GM23338 (cell line): ENCODE data around the gene ZBTB7C. TPM values are rescaled to one million over a fixed set of nuclear protein-coding genes. Genes with fewer than 3 reads are reported as not detected.

Experiments used
- ATAC-seq: fragments of 200-7000 bp; cut with Tn5 transposase; 3 replicates; pipeline ENCODE4 v1.9.1; 2020
- DNase-seq: peaks from one replicate; pipeline ENCODE4 v3.0.0-alpha.2; 2015; ENCODE audit warnings: low spot score
- H2AFZ ChIP-seq: fragments of 200-600 bp; sonication (generic); 2 replicates; pipeline ENCODE4 v1.8.0; 2016; ENCODE audit warnings: antibody characterized with exemption, mild to moderate bottlenecking, moderate library complexity
- H3F3A ChIP-seq: fragments of 200-600 bp; sonication (generic); replicated peaks from 2 replicates; pipeline ENCODE4 v1.8.0; 2017; ENCODE audit warnings: antibody characterized with exemption, mixed run types, low read depth
- H3K27ac ChIP-seq: fragments of 200-600 bp; sonication (generic); 2 replicates; pipeline ENCODE4 v1.6.1; 2016; ENCODE audit warnings: low read depth
- H3K27me3 ChIP-seq: fragments of 200-600 bp; sonication (generic); 2 replicates; pipeline ENCODE4 v1.8.0; 2016; ENCODE audit warnings: mild to moderate bottlenecking, mixed run types, moderate library complexity; ENCODE audit not compliant: insufficient read depth
- H3K36me3 ChIP-seq: fragments of 200-600 bp; sonication (generic); 2 replicates; pipeline ENCODE4 v1.8.0; 2016; ENCODE audit warnings: mild to moderate bottlenecking; ENCODE audit not compliant: insufficient read depth
- H3K4me1 ChIP-seq: fragments of 200-600 bp; sonication (generic); 2 replicates; pipeline ENCODE4 v1.8.0; 2016; ENCODE audit warnings: mild to moderate bottlenecking, moderate library complexity; ENCODE audit not compliant: insufficient read depth
- H3K4me2 ChIP-seq: fragments of 200-600 bp; sonication (generic); 2 replicates; pipeline ENCODE4 v1.7.1; 2017; ENCODE audit warnings: mixed run types
- H3K4me3 ChIP-seq: fragments of 200-600 bp; sonication (generic); 2 replicates; pipeline ENCODE4 v1.6.1; 2016; ENCODE audit warnings: mixed run types
- H3K79me2 ChIP-seq: fragments of 200-600 bp; sonication (generic); replicated peaks from 2 replicates; pipeline ENCODE4 v1.8.0; 2017; ENCODE audit warnings: mild to moderate bottlenecking; ENCODE audit not compliant: insufficient read depth
- H3K9me2 ChIP-seq: fragments of 200-600 bp; sonication (generic); 2 replicates; pipeline ENCODE4 v1.8.0; 2017; ENCODE audit not compliant: insufficient read depth
- H4K20me1 ChIP-seq: fragments of 200-600 bp; sonication (generic); replicated peaks from 2 replicates; pipeline ENCODE4 v1.8.0; 2017; ENCODE audit warnings: mild to moderate bottlenecking; ENCODE audit not compliant: insufficient read depth
- H3K27ac Mint-ChIP-seq: 2 replicates; pipeline ENCODE4 v1.8.0; 2020; ENCODE audit warnings: inconsistent platforms, mild to moderate bottlenecking, moderate library complexity, mixed read lengths
- H3K27me3 Mint-ChIP-seq: 3 replicates; pipeline ENCODE4 v1.8.0; 2022; ENCODE audit warnings: low read depth, mild to moderate bottlenecking, moderate library complexity, mixed read lengths, inconsistent platforms; ENCODE audit not compliant: insufficient read depth, poor library complexity
- H3K36me3 Mint-ChIP-seq: 3 replicates; pipeline ENCODE4 v1.8.0; 2021; ENCODE audit warnings: low read depth, mild to moderate bottlenecking, inconsistent platforms, moderate library complexity, mixed read lengths
- H3K4me1 Mint-ChIP-seq: 3 replicates; pipeline ENCODE4 v1.8.0; 2020; ENCODE audit warnings: mild to moderate bottlenecking, inconsistent platforms, mixed read lengths
- H3K4me3 Mint-ChIP-seq: 3 replicates; pipeline ENCODE4 v1.8.0; 2021; ENCODE audit warnings: moderate library complexity, mild to moderate bottlenecking, inconsistent platforms, mixed read lengths
- H3K9me3 Mint-ChIP-seq: 3 replicates; pipeline ENCODE4 v1.8.0; 2020; ENCODE audit warnings: moderate library complexity, mild to moderate bottlenecking, inconsistent platforms, mixed read lengths
- CREB1 ChIP-seq: fragments of 250-450 bp; sonication (Bioruptor Pico); IDR thresholded peaks from 2 replicates; pipeline ENCODE4 v1.5.0; 2020; ENCODE audit warnings: low read depth, mild to moderate bottlenecking, moderate library complexity
- CTCF ChIP-seq, 2 experiments: fragments of 200-600 bp in 1 of 2; sonication (generic) in 1 of 2; conservative IDR thresholded peaks; 2 replicates each; pipeline versions ENCODE4 v1.5.1 to v1.6.1; 2016 to 2017; ENCODE audit warnings: antibody characterized with exemption in 2 of 2, low read depth in 2 of 2, mild to moderate bottlenecking in 2 of 2, moderate library complexity in 1 of 2
- EZH2 ChIP-seq: fragments of 200-600 bp; sonication (generic); IDR thresholded peaks from one replicate; pipeline ENCODE4 v1.8.0; 2017; ENCODE audit warnings: antibody characterized with exemption, mild to moderate bottlenecking, low read depth; ENCODE audit not compliant: unreplicated experiment
- EZH2phosphoT487 ChIP-seq: fragments of 200-600 bp; sonication (generic); IDR thresholded peaks from one replicate; pipeline ENCODE4 v1.8.1; 2018; ENCODE audit warnings: antibody characterized with exemption; ENCODE audit not compliant: unreplicated experiment
- JUNB ChIP-seq: IDR thresholded peaks from one replicate; pipeline ENCODE4 v1.6.1; 2016; ENCODE audit warnings: antibody characterized with exemption; ENCODE audit not compliant: unreplicated experiment
- NANOG ChIP-seq: IDR thresholded peaks from 2 replicates; pipeline ENCODE4 v1.6.1; 2016; ENCODE audit warnings: antibody characterized with exemption, borderline replicate concordance
- POLR2AphosphoS5 ChIP-seq: IDR thresholded peaks from 2 replicates; pipeline ENCODE4 v1.6.1; 2016; ENCODE audit warnings: antibody characterized with exemption, low read depth
- STAT1 ChIP-seq: IDR thresholded peaks from one replicate; pipeline ENCODE4 v1.6.1; 2016; ENCODE audit warnings: antibody characterized with exemption; ENCODE audit not compliant: unreplicated experiment
- ZNF114 ChIP-seq: fragments of 250-450 bp; sonication (Bioruptor Pico); IDR thresholded peaks from 2 replicates; pipeline ENCODE4 v1.5.0; 2020; ENCODE audit warnings: mild to moderate bottlenecking, moderate library complexity
- polyA plus RNA-seq: library from polyadenylated mRNA; unstranded; fragments of >200 nt; fragmentation: Nextera tagmentation; extraction: Ambion mirVana; gene quantifications from 2 replicates; pipeline ENCODE4 v1.2.1, GENCODE V29; 2016
- total RNA-seq: library from RNA; depleted of rRNA; stranded (reverse); fragments of >200 nt; shearing (Covaris generic); gene quantifications from 2 replicates; pipeline ENCODE4 v1.2.3, GENCODE V29; 2014
- TF ChIP-seq, protein P1 (sequence below): IDR thresholded peaks from one replicate; pipeline ENCODE4 v1.6.1; 2018; ENCODE audit warnings: antibody characterized with exemption; ENCODE audit not compliant: unreplicated experiment
- TF ChIP-seq, protein P2 (sequence below): IDR thresholded peaks from 2 replicates; pipeline ENCODE4 v1.6.1; 2016; ENCODE audit warnings: antibody characterized with exemption

The ZBTB7C gene
- total and polyA plus RNA-seq, 2 experiments from 2014 or later: 0.03 to 0.14 TPM

DNA sequence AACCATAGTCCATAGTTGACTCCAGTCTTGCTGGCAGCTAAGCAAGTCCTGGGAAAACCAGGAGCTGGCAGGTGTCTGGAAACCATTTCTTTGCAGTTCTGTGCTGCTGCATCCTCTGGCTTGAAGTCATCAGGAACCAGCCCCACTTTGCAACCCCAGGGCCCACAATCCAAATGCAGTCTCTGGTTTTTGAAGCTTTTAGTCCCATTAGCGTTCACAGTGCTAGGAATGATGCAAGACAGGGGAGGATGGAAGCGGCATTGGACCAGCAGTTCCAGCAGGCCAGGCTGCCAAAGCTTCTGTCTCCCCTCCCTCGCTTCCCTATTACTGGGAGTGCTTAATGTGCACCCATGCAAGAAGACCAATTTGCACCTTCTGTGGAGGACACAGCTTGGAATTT, 106.4 kb downstream of the ZBTB7C start:
- H3K9me2 ChIP-seq: peaks cover 10% of the 10 kb centered on the region; the same call in 1 of the 2 replicates
- Mint-ChIP-seq H3K27ac (no peak overlapping the region), H3K9me3 (no peaks in the 10 kb centered on the region), H3K36me3 (no peaks in the 10 kb centered on the region), H3K27me3 (peaks cover 8% of the 10 kb centered on the region), H3K4me3 (no peak overlapping the region), H3K4me1 (peaks cover 12% of the 10 kb centered on the region)
- H4K20me1 ChIP-seq: no peaks in the 10 kb centered on the region
- no peak overlapping the region for H2AFZ ChIP-seq
- ATAC-seq (no peak), DNase-seq (no peak)
- peaks cover 10% of the 10 kb centered on the region for H3K4me1 ChIP-seq
- H3K36me3 ChIP-seq: no peaks in the 10 kb centered on the region
- no peaks in the 10 kb centered on the region for H3F3A ChIP-seq
- TF ChIP-seq JUNB (no peak), STAT1 (no peak), CTCF (conservative IDR thresholded peaks at IDR 0.05; ENCODE audit: low read depth in 2 of 2) (no peak), EZH2 (no peak), CREB1 (CRISPR knock-in tag) (no peak), POLR2AphosphoS5 (no peak)
- no peaks in the 10 kb centered on the region for H3K79me2 ChIP-seq
- H3K4me3 ChIP-seq: no peak overlapping the region
- no peak overlapping the region for H3K27ac ChIP-seq
- H3K4me2 ChIP-seq: no peak overlapping the region
- H3K27me3 ChIP-seq: no peaks in the 10 kb centered on the region

- Histone ChIP-seq H3K4me3 (no peak overlapping the region), H3F3A (no peaks in the 10 kb centered on the region), H3K27ac (no peak overlapping the region; the same call in 1 of the 2 replicates), H3K9me2 (peaks cover 10% of the 10 kb centered on the region; the same call in 1 of the 2 replicates), H3K27me3 (no peaks in the 10 kb centered on the region), H3K36me3 (no peaks in the 10 kb centered on the region), H2AFZ (peak overlapping the region; percentile 99), H3K79me2 (no peaks in the 10 kb centered on the region), H3K4me2 (peak overlapping the region; percentile 65; the same call in 1 of the 2 replicates), H4K20me1 (no peaks in the 10 kb centered on the region), H3K4me1 (peaks cover 10% of the 10 kb centered on the region)
- DNase-seq (peak; percentile 78), ATAC-seq (peak; percentile 48)
- Mint-ChIP-seq H3K4me1 (peaks cover 18% of the 10 kb centered on the region), H3K9me3 (no peaks in the 10 kb centered on the region), H3K36me3 (no peaks in the 10 kb centered on the region; the same call in 2 of the 3 replicates), H3K27me3 (peaks cover 12% of the 10 kb centered on the region), H3K27ac (no peak overlapping the region), H3K4me3 (no peak overlapping the region; the same call in 2 of the 3 replicates)
- TF ChIP-seq, protein P1, sequence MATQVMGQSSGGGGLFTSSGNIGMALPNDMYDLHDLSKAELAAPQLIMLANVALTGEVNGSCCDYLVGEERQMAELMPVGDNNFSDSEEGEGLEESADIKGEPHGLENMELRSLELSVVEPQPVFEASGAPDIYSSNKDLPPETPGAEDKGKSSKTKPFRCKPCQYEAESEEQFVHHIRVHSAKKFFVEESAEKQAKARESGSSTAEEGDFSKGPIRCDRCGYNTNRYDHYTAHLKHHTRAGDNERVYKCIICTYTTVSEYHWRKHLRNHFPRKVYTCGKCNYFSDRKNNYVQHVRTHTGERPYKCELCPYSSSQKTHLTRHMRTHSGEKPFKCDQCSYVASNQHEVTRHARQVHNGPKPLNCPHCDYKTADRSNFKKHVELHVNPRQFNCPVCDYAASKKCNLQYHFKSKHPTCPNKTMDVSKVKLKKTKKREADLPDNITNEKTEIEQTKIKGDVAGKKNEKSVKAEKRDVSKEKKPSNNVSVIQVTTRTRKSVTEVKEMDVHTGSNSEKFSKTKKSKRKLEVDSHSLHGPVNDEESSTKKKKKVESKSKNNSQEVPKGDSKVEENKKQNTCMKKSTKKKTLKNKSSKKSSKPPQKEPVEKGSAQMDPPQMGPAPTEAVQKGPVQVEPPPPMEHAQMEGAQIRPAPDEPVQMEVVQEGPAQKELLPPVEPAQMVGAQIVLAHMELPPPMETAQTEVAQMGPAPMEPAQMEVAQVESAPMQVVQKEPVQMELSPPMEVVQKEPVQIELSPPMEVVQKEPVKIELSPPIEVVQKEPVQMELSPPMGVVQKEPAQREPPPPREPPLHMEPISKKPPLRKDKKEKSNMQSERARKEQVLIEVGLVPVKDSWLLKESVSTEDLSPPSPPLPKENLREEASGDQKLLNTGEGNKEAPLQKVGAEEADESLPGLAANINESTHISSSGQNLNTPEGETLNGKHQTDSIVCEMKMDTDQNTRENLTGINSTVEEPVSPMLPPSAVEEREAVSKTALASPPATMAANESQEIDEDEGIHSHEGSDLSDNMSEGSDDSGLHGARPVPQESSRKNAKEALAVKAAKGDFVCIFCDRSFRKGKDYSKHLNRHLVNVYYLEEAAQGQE: no peak
- TF ChIP-seq CREB1 (CRISPR knock-in tag): no peak
- TF ChIP-seq EZH2: no peak
- TF ChIP-seq, protein P2, sequence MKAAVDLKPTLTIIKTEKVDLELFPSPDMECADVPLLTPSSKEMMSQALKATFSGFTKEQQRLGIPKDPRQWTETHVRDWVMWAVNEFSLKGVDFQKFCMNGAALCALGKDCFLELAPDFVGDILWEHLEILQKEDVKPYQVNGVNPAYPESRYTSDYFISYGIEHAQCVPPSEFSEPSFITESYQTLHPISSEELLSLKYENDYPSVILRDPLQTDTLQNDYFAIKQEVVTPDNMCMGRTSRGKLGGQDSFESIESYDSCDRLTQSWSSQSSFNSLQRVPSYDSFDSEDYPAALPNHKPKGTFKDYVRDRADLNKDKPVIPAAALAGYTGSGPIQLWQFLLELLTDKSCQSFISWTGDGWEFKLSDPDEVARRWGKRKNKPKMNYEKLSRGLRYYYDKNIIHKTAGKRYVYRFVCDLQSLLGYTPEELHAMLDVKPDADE: no peak
- TF ChIP-seq CTCF (conservative IDR thresholded peaks at IDR 0.05; ENCODE audit: low read depth in 2 of 2): no peak
- no peak for TF ChIP-seq EZH2phosphoT487
- TF ChIP-seq POLR2AphosphoS5: no peak
- TF ChIP-seq NANOG: no peak
- TF ChIP-seq ZNF114 (CRISPR knock-in tag): no peak
- TF ChIP-seq STAT1: no peak
- no peak for TF ChIP-seq JUNB
Observed at GRCh38 chr18:48300463-48300961, 108.7 kb downstream of the ZBTB7C start.
